GM19035 (cell line): ENCODE results near the gene RNF146.
"Not testable (repeated sequence)": the region's sequence is repeated elsewhere in the genome, so short reads cannot be mapped to it uniquely, and the experiment has no call there.

Experiments used
- ATAC-seq: cut with Tn5 transposase; IDR thresholded peaks from one replicate; pipeline ENCODE4 v1.9.1; 2021; ENCODE audit not compliant: unreplicated experiment

Gene RNF146, protein sequence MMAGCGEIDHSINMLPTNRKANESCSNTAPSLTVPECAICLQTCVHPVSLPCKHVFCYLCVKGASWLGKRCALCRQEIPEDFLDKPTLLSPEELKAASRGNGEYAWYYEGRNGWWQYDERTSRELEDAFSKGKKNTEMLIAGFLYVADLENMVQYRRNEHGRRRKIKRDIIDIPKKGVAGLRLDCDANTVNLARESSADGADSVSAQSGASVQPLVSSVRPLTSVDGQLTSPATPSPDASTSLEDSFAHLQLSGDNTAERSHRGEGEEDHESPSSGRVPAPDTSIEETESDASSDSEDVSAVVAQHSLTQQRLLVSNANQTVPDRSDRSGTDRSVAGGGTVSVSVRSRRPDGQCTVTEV

DNA sequence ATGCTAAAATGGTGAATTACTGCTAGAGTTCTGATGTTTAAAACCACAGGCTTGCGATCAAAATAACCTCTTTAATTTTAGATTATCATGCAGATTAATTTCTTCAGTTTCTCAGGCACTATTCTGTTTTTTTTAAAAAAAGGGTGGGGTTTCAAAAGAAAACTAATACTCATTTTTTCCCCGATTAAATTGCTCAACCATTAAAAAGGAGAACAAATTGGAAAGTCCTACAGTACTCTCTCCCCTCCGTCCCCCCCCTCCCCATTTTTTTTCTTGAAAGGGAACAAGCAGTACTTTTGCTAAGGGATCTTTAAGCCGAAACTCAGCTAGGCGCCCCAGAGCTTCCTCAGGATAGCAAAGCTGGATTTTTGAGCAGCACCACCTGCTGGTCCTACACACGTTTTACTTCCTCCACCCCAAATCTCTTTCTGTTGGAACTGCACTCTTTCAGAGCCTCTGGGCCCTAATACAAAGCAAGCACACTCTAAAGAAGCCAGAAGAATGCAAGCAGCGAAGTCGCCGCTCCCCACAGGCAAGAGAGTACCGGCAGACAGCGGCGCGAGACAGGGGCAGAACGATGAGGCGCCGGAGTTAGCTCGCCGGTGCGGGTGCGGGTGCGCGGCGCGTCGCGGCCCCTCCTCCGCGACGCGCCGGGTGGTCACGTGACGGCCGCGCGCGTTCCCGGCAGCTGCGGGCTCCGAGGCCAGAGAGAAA, at the start of gene RNF146:
Gene RNF146, plus strand, starts transcription at position 687 of the 714 bp plus-strand sequence. CDS start 13,475 bp downstream, outside the sequence.
- peak; percentile 87 for ATAC-seq

DNA sequence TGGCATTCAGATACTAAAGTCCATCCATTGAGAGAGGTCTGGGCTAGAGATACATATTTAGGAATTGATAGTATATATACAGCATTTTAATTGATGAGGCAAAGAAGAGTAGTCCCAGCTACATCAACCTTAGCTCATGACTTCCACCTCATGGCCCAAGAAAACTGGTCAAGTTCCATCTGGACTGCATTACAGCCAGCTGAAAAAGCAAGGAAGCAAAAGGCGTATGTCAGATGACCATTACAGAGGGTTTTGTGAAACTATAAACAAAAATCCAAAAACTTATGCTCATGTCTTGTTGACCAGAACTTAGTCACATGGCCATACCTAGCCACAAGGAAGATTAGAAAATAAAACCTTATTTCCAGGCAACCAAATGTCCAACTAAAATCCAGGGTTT, 46.8 kb upstream of the RNF146 start:
- no peak for ATAC-seq

DNA sequence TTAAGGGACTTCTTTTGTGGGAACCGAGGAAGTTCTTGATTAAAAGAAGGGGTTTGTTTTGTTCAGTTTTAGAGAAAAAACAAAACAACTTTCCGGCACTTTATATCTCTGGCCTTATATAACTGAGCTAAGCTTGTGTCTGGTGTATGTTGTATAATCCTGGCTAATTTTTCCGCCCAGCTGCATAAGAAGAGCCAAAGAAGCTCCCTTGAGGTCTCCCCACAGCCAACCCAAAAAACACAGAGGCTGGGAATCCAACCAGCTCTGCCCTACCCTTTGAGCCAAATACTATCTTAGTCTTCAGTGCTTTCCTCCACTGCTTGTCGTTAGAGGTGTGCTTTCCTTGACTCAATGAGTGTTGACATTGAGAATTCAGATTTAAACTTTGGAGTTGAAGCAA, 45.5 kb upstream of the RNF146 start:
- no peak for ATAC-seq

DNA sequence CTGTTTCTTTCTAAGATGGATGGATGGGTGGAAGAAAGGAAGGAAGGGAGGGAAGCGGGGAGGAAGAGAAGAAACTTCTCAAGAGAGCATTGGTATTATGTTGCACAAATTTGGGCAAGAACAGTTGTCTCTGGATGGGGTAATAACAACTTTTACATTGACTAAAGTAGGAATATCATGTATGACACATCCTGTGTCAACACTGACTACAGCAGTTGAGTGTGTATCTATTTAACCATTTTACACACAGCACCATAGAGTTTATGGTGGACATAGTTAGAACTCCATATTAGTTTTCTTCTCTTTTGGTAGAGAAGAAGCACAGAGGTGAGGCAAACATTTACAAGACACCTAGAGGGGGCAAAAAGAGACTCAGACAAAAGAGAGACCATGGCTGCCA, 44.2 kb upstream of the RNF146 start:
- ATAC-seq, result no peak

DNA sequence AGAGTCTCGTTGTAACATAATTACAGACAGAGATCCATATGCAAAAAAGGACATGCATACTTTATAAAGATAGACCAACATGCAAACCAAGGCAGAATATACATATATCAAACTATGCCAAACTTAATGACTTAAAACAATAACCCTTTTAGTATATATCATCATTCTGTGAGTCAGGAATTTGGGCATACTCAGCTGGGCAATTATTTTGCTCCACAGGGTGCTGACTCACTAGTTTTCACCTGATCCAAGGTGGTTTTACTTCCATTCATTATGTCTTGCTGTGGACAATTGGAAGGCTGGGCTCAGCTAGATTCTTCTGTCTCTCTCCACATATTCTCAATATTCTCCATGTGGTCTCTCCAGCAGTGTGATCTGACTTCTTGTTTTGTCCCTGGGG, 41.2 kb upstream of the RNF146 start:
- ATAC-seq, result no peak

DNA sequence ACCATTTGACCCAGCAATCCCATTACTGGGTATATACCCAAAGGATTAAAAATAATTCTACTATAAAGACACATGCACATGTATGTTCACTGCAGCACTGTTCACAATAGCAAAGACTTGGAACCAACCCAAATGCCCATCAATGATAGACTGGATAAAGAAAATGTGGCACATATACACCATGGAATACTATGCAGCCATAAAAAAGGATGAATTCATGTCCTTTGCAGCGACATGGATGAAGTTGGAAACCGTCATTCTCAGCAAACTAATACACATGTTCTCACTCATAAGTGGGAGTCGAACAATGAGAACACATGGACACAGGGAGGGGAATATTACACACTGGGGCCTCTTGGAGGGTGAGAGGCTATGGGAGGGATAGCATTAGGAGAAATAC, 32.8 kb upstream of the RNF146 start:
- ATAC-seq, result not testable (repeated sequence)

DNA sequence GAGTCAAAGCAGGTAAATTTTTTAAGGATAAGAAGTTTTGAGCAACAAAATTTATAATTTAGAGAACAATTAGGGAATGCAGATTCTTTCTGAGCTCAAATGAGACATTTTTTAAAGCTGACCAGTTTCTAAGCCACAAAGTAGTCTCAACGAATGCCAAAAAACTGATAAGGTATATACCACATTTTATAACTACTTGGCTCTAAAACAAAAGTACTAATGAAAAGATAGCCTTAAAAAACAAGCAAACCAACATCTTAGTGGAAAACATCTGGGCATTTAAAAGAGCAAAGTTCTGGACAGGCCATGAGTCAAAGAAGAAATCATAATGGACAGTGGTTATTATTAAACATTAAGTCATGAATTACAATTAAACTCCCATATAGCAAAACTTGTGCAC, 23.2 kb upstream of the RNF146 start:
- ATAC-seq, result no peak

DNA sequence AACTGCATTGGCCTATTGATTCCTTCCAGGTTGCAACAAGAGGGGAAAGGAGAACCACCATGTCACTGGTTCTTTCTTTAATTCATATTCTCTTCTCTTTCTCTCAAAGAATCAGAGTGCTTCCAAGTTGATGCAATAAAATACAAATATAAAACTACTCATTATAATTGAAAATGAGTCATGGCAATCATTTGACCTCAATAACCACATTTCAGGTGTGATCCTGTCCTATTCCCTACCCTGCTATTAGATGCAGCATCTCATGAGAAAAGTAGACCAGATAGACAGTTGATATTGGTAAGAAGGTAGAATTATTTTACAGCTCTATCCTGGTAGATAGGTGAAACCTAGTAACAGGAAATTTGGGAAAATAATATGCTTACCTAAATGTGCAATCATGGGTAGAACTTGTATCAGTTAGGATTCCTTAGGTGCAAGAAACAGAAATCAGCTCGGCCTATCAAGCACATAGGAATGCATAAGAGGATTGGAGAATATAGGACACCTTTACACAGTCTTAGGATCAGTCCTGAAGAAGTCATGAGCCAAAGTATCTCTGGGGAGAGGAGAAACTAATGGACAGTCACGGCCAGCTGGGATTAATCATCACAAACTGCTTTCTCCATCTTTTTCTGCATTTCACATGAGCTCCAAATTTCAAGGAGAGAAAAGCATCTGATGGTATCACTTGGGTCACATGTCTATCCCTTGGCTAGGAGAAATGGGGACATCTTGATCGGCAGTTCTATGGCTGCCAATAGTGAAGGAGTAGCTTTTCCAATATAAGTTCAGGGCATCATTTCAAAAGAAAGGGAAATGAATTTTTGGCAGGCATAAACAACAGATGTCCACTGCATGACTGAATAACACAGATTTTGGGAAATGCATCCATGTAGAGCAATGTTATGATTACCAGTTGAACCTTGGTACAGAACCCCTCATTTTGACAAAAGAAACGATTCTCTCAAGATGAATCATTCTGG, 19.3 kb upstream of the RNF146 start:
- no peak for ATAC-seq

DNA sequence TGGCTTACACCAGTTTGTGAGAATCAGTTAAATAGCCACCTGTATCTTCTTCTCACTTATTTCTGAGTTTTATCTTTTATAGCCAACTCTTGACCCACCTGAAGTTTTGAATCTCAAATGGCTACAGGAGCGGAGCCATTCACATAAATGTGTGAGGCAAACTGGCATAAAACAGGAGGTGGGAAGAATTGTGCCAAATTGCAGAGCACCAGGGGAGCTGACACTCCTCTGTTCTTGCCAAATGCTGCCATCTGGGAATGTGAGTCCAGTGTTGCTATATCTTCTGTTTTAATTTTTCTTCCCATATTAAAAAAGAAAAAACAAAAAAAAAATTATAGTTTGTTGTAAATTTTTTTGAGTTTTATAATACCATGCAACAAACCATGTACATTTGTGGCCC, 17.0 kb upstream of the RNF146 start:
- ATAC-seq, result no peak

DNA sequence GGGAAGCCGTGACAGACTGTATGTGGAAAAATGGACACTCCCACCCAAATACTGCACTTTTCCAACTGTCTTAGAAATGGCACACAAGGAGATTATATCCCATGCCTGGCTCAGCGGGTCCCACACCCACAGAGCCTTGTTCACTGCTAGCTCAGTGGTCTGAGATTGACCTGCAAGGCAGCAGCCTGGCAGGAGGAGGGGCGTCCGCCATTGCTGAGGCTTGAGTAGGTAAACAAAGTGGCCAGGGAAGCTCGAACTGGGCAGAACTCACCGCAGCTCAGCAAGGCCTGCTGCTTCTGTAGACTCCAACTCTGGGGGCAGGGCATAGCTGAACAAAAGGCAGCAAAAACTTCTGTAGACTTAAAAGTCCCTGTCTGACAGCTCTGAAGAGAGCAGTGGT, 11.4 kb upstream of the RNF146 start:
- no peak for ATAC-seq

DNA sequence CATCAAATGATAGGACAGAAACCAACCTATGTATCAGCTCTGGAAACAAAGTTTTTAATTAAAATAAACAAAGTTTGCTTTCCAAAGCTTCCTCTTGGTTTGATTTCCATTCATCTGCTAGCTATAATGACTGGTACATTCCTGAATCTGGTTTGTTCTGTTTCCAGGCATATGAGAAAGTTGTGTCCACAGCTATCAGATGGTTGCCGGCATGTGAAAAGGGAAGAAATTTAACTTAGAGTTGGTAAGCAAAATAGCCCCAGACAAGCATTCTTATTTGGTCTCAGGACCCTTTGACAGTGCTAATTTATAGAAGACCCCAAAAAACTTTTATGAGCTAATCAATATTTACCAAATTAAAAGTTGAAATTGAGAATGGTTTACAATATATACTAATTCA, 3.8 kb upstream of the RNF146 start:
- no peak for ATAC-seq

DNA sequence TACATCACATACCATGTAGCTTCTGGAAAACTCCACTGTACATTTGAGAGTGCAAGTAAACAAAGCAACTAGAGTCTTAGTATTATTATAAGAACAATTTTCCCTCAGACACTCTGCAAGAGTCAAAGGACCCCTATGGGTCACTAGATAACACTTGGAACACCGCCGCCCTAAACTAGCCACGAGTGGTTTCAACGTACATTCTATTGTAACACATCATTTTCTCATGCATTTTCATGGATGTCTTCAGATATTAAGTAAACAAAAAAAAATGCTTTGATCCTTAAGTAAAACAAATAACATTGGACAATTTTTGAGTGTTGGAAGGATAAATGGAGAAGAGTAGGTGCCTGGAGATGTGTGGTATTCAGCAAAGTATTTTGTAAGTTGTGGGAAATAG, 3.2 kb upstream of the RNF146 start:
- ATAC-seq, result no peak

DNA sequence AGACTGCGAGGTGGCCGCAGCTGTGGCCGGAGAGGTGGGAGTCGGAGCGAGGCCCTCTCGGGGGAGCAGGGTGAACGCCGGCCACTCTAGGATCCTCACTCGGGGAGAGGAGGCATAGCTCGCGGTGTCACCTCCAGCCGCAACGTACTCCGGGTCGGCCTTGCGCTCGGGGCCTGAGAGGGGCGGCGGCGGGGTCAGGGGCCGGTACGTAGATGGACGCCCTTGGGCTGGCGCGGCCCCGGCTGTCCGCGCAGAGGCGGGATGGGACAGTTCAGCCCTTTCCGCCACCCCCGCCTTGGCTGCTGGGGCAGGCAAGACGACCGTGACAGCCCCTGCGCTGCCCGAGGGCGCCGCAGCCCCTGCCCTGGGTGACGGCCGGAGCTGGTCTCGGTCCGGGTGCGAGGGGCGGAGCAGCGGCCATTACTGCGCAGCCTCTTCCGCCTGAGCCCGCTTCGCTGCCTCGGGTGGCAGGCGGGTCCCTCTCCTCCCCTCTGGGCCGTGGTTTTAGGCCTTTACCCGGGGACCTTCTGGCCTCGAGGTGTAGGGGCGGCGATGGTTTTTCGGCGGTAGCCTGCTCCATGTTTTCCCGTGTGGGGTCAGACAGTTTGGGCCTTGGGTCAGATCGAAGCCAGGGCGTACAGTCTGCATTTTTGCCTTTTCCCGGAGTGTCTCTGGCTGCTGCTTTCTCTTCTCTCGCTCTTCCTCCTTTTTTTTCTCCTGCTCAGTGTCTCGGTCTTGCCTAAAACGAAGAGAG, 405 bp downstream of the RNF146 start:
- peak; percentile 78 for ATAC-seq

DNA sequence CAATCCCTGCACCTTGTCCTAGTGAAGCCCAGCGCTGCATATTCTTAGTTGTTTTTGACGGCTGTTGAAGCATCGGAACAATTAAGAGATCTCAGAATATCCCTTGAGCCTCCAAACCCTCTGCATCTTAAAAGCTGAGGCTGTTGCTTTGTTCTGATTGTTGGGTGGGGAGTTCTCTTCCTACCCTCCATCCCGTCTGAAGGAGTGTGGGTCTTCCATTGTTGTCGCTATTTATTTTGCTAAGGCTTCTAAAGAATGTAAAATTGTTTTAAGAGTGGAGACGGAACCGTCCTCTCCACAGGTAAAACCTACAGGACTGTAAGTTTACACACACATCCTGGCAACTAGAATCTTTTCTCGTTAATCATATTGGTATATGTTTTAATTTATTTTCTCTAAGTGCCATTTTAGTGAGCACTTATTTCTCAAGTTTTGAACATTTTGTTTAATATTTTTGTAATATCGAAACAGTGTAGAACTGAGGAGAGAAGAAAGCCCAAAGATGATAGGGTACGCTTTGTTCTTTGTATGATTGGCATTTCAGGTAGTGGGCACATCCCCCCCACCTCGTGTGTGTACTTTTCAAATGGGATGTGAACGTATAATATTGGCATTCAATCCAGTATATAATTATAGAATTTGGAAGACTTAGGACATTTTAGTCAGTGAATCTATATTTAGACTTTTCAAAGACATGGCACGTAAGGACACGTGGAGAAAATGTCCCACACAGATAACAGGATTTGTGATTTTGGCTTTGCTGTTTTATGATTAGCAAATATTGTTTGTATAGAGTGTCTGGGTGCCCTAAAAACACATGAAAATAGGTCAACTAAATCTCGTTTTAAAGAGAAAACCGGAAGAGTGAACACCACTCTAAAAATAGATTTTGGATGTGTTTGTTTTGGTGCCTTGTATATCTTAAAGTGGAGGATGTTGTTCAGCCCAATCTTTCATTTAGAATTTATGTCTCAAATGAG, 1.3 kb downstream of the RNF146 start:
- peak; percentile 5 for ATAC-seq

DNA sequence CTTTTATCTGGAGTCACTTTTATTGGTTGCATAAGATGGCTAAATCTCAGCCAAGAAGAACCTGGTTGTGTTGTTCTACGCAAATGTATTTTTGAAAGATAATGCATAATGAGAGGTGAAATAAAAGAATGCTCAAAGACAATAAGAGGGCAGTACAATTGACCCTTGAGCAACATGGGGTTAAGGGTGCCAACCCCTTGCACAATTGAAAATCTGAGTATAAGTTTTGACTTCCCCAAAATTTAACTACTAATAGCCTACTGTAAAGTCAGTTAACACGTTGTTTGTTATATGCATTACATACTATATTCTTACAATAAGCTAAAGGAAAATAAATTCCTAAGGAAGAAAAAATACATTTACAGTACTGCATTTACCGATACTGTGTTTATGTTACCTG, 5.9 kb downstream of the RNF146 start:
- no peak for ATAC-seq

DNA sequence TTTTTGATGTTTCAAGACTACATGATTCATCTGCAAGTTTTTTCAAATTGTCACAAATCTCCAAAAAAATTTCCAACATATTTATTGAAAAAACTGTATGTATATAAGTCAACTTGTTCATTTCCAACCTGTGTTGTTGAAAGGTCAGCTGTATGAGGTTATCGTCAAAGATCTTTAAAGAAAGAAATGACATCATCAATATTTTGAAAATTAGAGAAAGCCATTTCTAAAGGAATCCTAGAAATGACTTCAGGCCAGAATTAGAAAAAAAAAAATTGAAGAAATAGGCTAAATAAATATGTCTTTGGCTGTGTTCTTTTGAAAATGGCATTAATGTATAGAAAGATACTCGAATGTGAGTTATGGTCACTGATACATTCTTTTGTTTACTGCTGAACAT, 6.8 kb downstream of the RNF146 start:
- ATAC-seq, result no peak

DNA sequence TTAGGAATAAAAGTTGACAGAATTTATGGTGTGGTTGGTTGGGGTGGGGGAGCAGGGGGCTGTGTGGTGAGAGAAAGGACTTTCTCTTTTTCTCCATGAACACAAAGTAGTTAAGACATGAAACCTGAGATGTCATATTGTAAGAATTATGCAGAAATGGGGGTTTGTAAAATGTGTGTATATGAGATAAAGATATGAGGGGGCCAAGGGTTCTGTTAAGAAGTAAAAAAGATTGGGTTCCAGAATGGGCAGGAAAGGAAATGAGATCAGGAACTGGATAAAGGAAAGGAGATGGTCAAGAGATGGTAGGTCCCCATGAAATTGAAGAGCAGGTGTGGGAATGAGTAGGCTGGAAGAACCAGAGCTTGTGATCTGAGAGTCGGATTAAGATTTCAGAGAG, 9.7 kb downstream of the RNF146 start:
- no peak for ATAC-seq

DNA sequence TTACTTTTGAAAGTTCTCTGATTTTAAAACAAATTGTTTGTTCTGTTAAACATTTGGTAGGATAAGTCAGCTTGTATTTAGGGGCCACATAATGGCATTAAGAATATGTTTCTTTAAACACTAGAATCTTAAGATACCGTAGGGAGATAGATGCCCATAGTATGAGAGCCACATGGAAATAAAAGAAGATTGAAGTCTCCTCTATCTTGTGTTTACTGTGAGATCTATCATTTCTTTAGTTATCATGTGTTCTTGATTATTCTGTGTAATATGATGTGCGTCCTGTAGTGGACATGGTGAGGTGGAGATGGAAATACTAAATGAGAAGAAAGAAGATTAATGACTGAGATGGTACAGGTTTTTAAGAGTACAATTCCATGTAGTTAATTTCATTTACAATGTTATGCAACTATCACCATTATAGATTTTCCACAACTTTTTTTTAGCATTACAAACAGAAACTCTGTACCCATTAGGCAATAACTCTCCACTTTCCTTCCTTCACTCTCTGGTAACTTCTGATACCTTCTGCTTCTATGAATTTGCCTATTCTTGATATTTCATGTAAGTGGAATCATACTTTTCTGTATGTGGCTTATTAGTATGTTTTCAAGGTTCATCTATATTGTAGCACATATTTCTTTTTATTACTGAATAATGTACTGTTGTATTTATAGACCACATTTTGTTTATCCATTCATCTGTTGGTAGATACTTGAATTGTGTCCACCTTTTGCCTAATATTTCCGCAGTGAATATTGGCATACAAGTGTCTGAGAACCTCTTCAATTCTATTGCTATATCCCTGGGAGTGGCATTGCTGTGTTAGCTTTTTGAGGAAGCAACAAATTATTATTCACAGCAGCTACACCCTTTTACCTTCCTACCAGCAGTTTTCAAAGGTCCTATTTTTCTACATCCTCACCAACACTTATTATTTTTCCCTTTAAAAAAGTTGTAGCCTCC, 11.5 kb downstream of the RNF146 start:
- no peak for ATAC-seq
